GM19463 (cell line): ENCODE data around the gene CMIP.

Experiments
- ATAC-seq: cut with Tn5 transposase; IDR thresholded peaks from one replicate; pipeline ENCODE4 v1.9.1; 2021; ENCODE audit warnings: mild to moderate bottlenecking, moderate library complexity; ENCODE audit not compliant: unreplicated experiment

Gene CMIP

DNA sequence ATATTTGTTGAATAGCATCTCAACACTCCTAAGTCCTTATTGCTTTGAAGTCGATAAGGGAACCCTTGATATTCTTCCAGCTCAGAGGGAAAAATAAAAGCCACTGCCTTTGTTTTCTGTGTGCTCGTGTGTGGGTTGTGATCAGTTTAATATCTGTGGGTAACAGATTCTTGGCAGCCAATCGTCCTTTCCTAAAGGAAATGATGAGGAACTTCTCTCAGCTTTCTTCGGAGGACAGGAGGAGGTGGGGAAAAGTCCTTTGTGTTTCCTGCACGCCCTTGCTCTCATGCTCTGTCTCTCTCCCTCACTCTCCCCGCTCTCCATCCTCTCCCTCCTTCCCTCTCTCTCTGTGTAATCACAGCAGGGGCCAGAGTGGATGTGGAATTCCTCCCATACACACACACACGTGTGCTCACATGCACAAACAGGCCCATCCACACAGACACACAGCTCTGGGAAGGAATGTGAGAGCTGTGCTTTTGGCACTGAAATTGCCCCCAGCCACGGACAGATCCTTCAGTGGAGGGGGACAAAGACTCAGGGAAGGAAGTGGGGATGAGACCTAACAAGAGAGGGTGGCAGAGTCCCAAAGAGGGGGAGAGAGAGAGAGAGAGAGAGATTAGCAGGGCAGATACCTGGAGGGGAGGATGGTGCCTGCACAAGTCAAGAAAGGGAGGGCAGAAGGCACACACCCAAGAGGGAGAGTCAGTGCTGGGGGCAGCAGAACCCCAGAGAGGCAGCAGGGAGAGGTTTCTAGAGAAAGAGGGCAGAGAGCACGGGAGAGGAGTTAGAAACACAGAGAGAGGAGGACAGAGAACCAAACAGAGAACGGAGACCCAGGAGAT lies 250.9 kb downstream of the CMIP start:
- ATAC-seq: no peak

- no peak for ATAC-seq
Measured at GRCh38 chr16:81696166-81696960, 251.8 kb downstream of the CMIP start.

- no peak for ATAC-seq
Measured at GRCh38 chr16:81696961-81697615, 252.5 kb downstream of the CMIP start.

- no peak for ATAC-seq
Measured at GRCh38 chr16:81697616-81698309, 253.2 kb downstream of the CMIP start.

- ATAC-seq: no peak
Measured at GRCh38 chr16:81698310-81698641, 253.7 kb downstream of the CMIP start.

- no peak for ATAC-seq
Measured at GRCh38 chr16:81699596-81699995, 255.0 kb downstream of the CMIP start.

DNA sequence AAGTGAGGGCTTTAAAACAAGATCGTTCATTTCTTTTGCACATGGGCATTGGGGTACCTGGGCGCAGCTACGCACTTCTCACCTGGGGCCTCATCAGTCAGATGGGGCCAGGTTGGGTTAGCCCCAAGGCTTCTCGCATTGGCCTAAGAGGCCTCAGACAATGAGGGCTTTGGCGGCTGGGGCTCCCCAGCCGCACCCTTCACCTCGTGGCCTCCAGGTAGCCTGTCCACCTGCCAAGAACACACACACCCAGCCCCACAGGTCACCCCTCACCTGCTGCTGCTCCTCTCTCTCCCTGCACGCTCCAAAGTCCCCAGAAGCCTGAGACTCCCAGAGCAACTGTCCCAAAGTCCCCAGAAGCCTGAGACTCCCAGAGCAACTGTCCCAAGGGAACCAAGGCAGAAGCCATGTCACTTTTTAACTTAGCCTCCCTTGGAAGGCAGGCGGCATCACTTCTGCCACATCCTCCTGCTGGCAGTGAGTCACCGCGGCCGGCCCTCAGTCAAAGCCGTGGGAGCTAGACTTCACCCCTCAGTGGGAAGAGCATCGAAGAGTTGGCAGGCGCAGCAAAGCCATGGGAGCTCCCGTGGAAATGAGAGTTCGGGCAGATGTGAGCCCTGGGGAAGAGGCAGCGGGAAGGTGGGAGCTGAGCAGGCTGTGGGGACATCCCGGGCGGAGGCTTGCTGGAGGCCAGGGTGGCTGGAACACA lies 255.6 kb downstream of the CMIP start:
- ATAC-seq: no peak

- no peak for ATAC-seq
Measured at GRCh38 chr16:81700780-81701165, 256.2 kb downstream of the CMIP start.

DNA sequence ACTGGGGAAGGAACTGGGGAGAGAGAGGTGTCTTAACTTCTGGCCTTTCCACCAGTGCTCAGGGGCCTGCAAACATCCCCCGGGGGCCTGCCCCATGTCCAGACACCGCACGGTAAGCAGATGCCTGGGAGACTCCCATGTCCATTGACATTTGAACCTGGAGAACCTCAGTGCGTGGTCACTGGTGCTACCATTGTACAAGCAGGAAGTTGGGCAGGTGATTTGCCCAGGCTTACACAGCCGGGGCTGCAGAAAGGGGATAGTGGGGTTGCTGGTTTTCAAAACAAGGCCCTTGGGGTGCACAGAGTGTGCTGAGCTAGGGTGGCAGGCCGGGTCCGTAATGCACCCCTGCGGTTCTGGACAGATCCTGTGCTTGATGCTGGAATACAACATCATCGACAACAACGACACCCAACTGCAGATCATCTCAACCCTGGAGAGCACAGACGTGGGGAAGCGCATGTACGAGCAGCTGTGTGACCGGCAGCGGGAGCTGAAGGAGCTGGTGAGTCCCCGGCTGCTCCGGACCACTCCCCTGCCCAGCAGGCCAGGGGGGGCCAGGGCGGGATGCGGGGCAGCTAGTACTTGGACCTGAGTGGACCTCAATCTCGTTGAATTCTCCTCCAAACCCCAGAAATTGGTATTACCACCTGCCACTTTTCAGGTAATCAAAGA lies 256.8 kb downstream of the CMIP start:
- ATAC-seq: no peak

- no peak for ATAC-seq
Measured at GRCh38 chr16:81702506-81702905, 257.9 kb downstream of the CMIP start.

GRCh38 chr16:81703177-81704155 lies 258.9 kb downstream of the CMIP start:
- no peak for ATAC-seq

DNA sequence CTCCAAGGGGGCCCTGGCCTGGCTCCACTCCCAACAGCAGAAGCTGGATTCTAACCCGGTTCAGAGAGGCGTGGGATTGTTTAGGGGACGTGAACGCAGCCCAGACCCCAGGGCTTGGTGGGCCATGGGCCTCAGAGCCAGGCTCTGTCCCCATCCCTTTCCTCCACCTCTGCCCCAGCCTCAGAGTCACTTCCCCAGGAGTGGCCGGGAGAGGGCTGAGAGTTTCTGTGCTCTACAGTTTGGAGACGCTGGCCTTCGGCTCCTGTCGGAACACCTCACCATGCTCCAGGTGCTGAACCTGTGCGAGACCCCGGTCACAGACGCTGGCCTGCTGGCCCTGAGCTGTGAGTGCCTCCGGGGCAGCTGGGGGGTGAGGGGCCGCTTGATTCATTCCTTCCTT lies 260.7 kb downstream of the CMIP start:
- no peak for ATAC-seq

GRCh38 chr16:81706327-81707295 lies 262.0 kb downstream of the CMIP start:
- no peak for ATAC-seq

- ATAC-seq: no peak
Measured at GRCh38 chr16:81707411-81708265, 263.0 kb downstream of the CMIP start.

- ATAC-seq: no peak
Measured at GRCh38 chr16:81708266-81709015, 263.8 kb downstream of the CMIP start.
